GM12878 (cell line): ENCODE results near the gene SOBP.

Experiments used
- BHLHE40 ChIP-seq, 2 experiments: fragments of 450-650 bp in 1 of 2; IDR thresholded peaks; 2 replicates each; pipeline ENCODE4 v1.6.1; 2011 to 2017; ENCODE audit warnings: low read depth in 2 of 2, borderline replicate concordance in 1 of 2, improper control_type of control experiment in 1 of 2, low read length in 1 of 2, mild to moderate bottlenecking in 1 of 2
- ETV6 ChIP-seq, 2 experiments: fragments of 450-650 bp in 1 of 2; IDR thresholded peaks in 1 of 2; conservative IDR thresholded peaks in 1 of 2; 2 replicates each; pipeline ENCODE4 v1.6.1; 2014; ENCODE audit warnings: antibody characterized with exemption in 1 of 2, borderline replicate concordance in 1 of 2, low read depth in 1 of 2, mild to moderate bottlenecking in 1 of 2, moderate library complexity in 1 of 2
- FOS ChIP-seq: IDR thresholded peaks from 3 replicates; pipeline ENCODE4 v1.6.1; 2011; ENCODE audit warnings: borderline replicate concordance; ENCODE audit not compliant: insufficient read length; ENCODE audit errors: extremely low read depth
- NFYB ChIP-seq: IDR thresholded peaks from 2 replicates; pipeline ENCODE4 v1.6.1; 2011; ENCODE audit warnings: low read depth, mild to moderate bottlenecking, low read length, improper control_type of control experiment, moderate library complexity; ENCODE audit not compliant: insufficient read depth
- TF ChIP-seq, protein P1 (sequence below), 3 experiments: IDR thresholded peaks in 2 of 3; conservative IDR thresholded peaks in 1 of 3; 2 replicates each; pipeline ENCODE4 v1.5.1; 2011; ENCODE audit warnings: low read depth in 3 of 3, low read length in 3 of 3, mild to moderate bottlenecking in 3 of 3, control low read depth in 2 of 3, moderate library complexity in 2 of 3, inconsistent platforms in 1 of 3, mixed read lengths in 1 of 3; ENCODE audit not compliant: control insufficient read depth in 2 of 3, insufficient read depth in 1 of 3; ENCODE audit errors: extremely low read depth in 1 of 3

DNA sequence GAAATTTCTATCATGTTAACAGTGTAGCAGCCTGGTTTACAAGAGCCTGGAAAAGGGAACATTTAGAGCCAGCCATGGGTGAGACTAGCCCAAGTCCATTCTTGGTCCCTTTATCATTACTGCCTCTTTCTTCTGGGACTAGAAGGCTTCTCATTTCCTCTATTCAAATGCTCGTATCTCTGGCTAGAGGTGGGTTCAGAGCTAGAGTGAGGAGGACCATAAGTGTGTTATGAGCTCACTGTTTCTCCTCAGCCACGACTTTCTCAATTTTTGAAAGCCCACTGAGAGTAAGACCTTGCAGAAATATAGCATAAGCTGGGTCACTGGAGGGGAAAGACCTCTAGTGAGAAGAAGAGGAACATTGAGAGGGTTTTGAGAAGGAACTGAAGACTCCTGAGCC lies 100.0 kb downstream of the SOBP start:
- TF ChIP-seq NFYB (no peak), BHLHE40 (IDR thresholded peaks at IDR 0.05; ENCODE audit: borderline replicate concordance in 1 of 2, low read depth in 2 of 2, low read length in 1 of 2) (no peak), FOS (no peak), ETV6 (conservative IDR thresholded peaks at IDR 0.05 in 1 of 2, IDR thresholded peaks at IDR 0.05 in 1 of 2; ENCODE audit: borderline replicate concordance in 1 of 2, low read depth in 1 of 2) (no peak)
- TF ChIP-seq, protein P1, sequence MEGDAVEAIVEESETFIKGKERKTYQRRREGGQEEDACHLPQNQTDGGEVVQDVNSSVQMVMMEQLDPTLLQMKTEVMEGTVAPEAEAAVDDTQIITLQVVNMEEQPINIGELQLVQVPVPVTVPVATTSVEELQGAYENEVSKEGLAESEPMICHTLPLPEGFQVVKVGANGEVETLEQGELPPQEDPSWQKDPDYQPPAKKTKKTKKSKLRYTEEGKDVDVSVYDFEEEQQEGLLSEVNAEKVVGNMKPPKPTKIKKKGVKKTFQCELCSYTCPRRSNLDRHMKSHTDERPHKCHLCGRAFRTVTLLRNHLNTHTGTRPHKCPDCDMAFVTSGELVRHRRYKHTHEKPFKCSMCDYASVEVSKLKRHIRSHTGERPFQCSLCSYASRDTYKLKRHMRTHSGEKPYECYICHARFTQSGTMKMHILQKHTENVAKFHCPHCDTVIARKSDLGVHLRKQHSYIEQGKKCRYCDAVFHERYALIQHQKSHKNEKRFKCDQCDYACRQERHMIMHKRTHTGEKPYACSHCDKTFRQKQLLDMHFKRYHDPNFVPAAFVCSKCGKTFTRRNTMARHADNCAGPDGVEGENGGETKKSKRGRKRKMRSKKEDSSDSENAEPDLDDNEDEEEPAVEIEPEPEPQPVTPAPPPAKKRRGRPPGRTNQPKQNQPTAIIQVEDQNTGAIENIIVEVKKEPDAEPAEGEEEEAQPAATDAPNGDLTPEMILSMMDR (IDR thresholded peaks at IDR 0.05 in 2 of 3, conservative IDR thresholded peaks at IDR 0.05 in 1 of 3; ENCODE audit: control insufficient read depth in 2 of 3, extremely low read depth in 1 of 3, insufficient read depth in 1 of 3, low read depth in 3 of 3, low read length in 3 of 3) = no peak
